OCI-LY1 (cell line): ENCODE data around the gene SART3.
"Not testable (repeated sequence)": the region's sequence is repeated elsewhere in the genome, so short reads cannot be mapped to it uniquely, and the experiment has no call there.

Experiments used
- CTCF ChIP-seq: fragments of 200-600 bp; sonication (generic), shearing (Covaris generic); IDR thresholded peaks from 2 replicates; pipeline ENCODE4 v1.5.1; 2017; ENCODE audit warnings: mild to moderate bottlenecking, antibody characterized with exemption, low read length, moderate library complexity, mixed read lengths
- EZH2 ChIP-seq: fragments of 200-600 bp; sonication (generic), shearing (Covaris generic); IDR thresholded peaks from 2 replicates; pipeline ENCODE4 v1.8.0; 2017; ENCODE audit warnings: borderline replicate concordance, mixed run types, mild to moderate bottlenecking, antibody characterized with exemption, low read length, moderate library complexity, mixed read lengths

GRCh38 chr12:108555383-108555782, 5.6 kb downstream of the SART3 start:
- TF ChIP-seq CTCF, EZH2: not testable (repeated sequence)
